ENCODE results near the gene CDH13. TPM values are rescaled to one million over a fixed set of nuclear protein-coding genes. Genes with fewer than 3 reads are reported as not detected.

The CDH13 gene
- total RNA-seq, 1 donor from 2014 or later = 161 TPM

GRCh38 chr16:83589576-83589975, 962.8 kb downstream of the CDH13 start:
- TF ChIP-seq CTCF (IDR thresholded peaks at IDR 0.05; ENCODE audit: borderline replicate concordance) = no peak
- Histone ChIP-seq H3K4me1 (no peaks in the 10 kb centered on the region), H3K27me3 (ENCODE audit: low read depth) (no peaks in the 10 kb centered on the region), H3K36me3 (no peaks in the 10 kb centered on the region), H3K4me3 (no peak overlapping the region), H3K9me3 (replicated peaks) (no peaks in the 10 kb centered on the region), H3K27ac (replicated peaks) (no peak overlapping the region)
- intact Hi-C loops (cut with micrococcal nuclease) = loop anchor here (10.0 kb wide), 1 partner anchor 75 kb away; no protein-coding TSS in a partner anchor
- DNase-seq = no peak

- DNase-seq = no peak
- no peak for TF ChIP-seq CTCF (IDR thresholded peaks at IDR 0.05; ENCODE audit: borderline replicate concordance)
- intact Hi-C loops (cut with micrococcal nuclease) = no loop called here
Measured at GRCh38 chr16:83592778-83593177, 966.0 kb downstream of the CDH13 start.

GRCh38 chr16:83599789-83600462, 973.2 kb downstream of the CDH13 start:
- no peaks in the 10 kb centered on the region for H3K27me3 ChIP-seq (ENCODE audit: low read depth)
- H3K4me1 ChIP-seq = no peaks in the 10 kb centered on the region
- no peak for TF ChIP-seq CTCF (IDR thresholded peaks at IDR 0.05; ENCODE audit: borderline replicate concordance)
- no peaks in the 10 kb centered on the region for H3K36me3 ChIP-seq
- no peak for DNase-seq
- no peak overlapping the region for H3K4me3 ChIP-seq
- intact Hi-C loops (cut with micrococcal nuclease) = no loop called here
- no peaks in the 10 kb centered on the region for H3K9me3 ChIP-seq (replicated peaks)
- no peak overlapping the region for H3K27ac ChIP-seq (replicated peaks)

More at GRCh38 chr16:83592778-83593177, 966.0 kb downstream of the CDH13 start:
- H3K9me3 ChIP-seq (replicated peaks) = no peaks in the 10 kb centered on the region
- H3K27me3 ChIP-seq (ENCODE audit: low read depth) = no peaks in the 10 kb centered on the region
- no peak overlapping the region for H3K4me3 ChIP-seq
- H3K36me3 ChIP-seq = no peaks in the 10 kb centered on the region
- no peaks in the 10 kb centered on the region for H3K4me1 ChIP-seq
- no peak overlapping the region for H3K27ac ChIP-seq (replicated peaks)

- no peak for TF ChIP-seq CTCF (IDR thresholded peaks at IDR 0.05; ENCODE audit: borderline replicate concordance)
- no peaks in the 10 kb centered on the region for H3K36me3 ChIP-seq
- intact Hi-C loops (cut with micrococcal nuclease) = no loop called here
- H3K4me3 ChIP-seq = no peak overlapping the region
- no peaks in the 10 kb centered on the region for H3K27me3 ChIP-seq (ENCODE audit: low read depth)
- no peaks in the 10 kb centered on the region for H3K9me3 ChIP-seq (replicated peaks)
- DNase-seq = no peak
- H3K27ac ChIP-seq (replicated peaks) = no peak overlapping the region
- H3K4me1 ChIP-seq = no peaks in the 10 kb centered on the region
Measured at GRCh38 chr16:83602761-83603722, 976.3 kb downstream of the CDH13 start.

- Histone ChIP-seq H3K4me1 (no peaks in the 10 kb centered on the region), H3K27me3 (ENCODE audit: low read depth) (no peaks in the 10 kb centered on the region), H3K9me3 (replicated peaks) (no peaks in the 10 kb centered on the region), H3K4me3 (no peak overlapping the region), H3K27ac (replicated peaks) (no peak overlapping the region), H3K36me3 (no peaks in the 10 kb centered on the region)
- no peak for DNase-seq
- TF ChIP-seq CTCF (IDR thresholded peaks at IDR 0.05; ENCODE audit: borderline replicate concordance) = no peak
- intact Hi-C loops (cut with micrococcal nuclease) = no loop called here
Measured at GRCh38 chr16:83603723-83604570, 977.2 kb downstream of the CDH13 start.

Data from left ventricle myocardium inferior (tissue), 1 donor.